ENCODE measurements around the gene PUS1.

GRCh38 chr12:131986361-131986760 is 57.3 kb downstream of the PUS1 start:
- TF ChIP-seq POLR2A (IDR thresholded peaks at IDR 0.05) (no peak), CTCF (IDR thresholded peaks at IDR 0.05) (no peak), POLR2AphosphoS5 (IDR thresholded peaks at IDR 0.05) (no peak)

All from breast epithelium (tissue), 3 donors.